HFF-Myc (cell line): ENCODE measurements around the gene LRRC8C.

Experiments used
- DNase-seq: peaks from one replicate; pipeline ENCODE4 v3.0.0-alpha.2; 2011; ENCODE audit warnings: low read depth; ENCODE audit errors: extremely low read depth
- H3K4me3 ChIP-seq: replicated peaks from 2 replicates; pipeline ENCODE4 v1.5.1; 2011; ENCODE audit warnings: low read depth, mild to moderate bottlenecking, control low read depth, low read length
- TF ChIP-seq, protein P1 (sequence below): IDR thresholded peaks from 2 replicates; pipeline ENCODE4 v1.5.1; 2012; ENCODE audit warnings: mild to moderate bottlenecking, low read depth, low read length, control low read depth; ENCODE audit errors: missing control alignments

The LRRC8C gene

DNA sequence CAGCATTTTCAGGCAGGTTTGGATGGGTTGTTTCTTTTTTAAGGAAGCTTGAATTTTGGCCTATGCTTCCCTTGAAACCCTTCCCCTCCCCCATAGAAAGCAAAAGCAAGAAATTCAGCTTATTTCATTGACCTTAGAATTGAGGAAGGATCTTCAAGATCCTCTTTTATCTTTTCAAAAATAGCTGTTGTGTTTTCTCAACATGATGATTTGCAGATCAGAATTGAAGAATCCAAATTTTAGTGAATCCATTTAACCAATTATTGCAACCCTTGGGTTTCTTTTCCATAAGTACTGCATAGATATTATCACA is 73.7 kb downstream of the LRRC8C start:
- DNase-seq = no peak
- no peak overlapping the region for H3K4me3 ChIP-seq
- TF ChIP-seq, protein P1, sequence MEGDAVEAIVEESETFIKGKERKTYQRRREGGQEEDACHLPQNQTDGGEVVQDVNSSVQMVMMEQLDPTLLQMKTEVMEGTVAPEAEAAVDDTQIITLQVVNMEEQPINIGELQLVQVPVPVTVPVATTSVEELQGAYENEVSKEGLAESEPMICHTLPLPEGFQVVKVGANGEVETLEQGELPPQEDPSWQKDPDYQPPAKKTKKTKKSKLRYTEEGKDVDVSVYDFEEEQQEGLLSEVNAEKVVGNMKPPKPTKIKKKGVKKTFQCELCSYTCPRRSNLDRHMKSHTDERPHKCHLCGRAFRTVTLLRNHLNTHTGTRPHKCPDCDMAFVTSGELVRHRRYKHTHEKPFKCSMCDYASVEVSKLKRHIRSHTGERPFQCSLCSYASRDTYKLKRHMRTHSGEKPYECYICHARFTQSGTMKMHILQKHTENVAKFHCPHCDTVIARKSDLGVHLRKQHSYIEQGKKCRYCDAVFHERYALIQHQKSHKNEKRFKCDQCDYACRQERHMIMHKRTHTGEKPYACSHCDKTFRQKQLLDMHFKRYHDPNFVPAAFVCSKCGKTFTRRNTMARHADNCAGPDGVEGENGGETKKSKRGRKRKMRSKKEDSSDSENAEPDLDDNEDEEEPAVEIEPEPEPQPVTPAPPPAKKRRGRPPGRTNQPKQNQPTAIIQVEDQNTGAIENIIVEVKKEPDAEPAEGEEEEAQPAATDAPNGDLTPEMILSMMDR = no peak

GRCh38 chr1:89708751-89709375 is 75.9 kb downstream of the LRRC8C start:
- H3K4me3 ChIP-seq = no peak overlapping the region
- no peak for DNase-seq
- TF ChIP-seq, protein P1 = no peak

- no peak overlapping the region for H3K4me3 ChIP-seq
- TF ChIP-seq, protein P1 = no peak
Observed at GRCh38 chr1:89710498-89711139, 77.7 kb downstream of the LRRC8C start.

GRCh38 chr1:89711140-89711778 is 78.3 kb downstream of the LRRC8C start:
- TF ChIP-seq, protein P1 = no peak
- no peak for DNase-seq
- H3K4me3 ChIP-seq = no peak overlapping the region

More at GRCh38 chr1:89710498-89711139, 77.7 kb downstream of the LRRC8C start:
- no peak for DNase-seq

- DNase-seq = no peak
- TF ChIP-seq, protein P1 = no peak
Observed at GRCh38 chr1:89712420-89712819, 79.5 kb downstream of the LRRC8C start.

DNA sequence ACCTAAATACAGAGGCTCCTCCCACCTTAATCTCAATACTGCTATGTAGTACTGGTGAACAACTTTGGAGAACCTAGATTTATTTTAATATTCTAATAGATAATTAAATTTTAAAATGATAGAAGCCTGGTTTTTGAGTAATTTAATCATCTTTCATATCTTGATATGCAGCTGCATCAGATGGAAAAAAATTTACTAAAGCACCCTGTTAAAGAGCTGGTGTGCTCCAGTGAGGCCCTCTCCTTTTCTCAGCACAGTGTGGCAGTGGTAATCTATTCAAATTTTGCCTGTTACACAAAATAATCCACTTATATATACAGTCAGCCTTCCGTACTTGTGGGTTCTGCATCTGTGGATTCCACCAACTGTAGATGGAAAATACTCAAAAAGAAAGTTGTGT is 82.8 kb downstream of the LRRC8C start:
- TF ChIP-seq, protein P1 = no peak
- DNase-seq = no peak
- H3K4me3 ChIP-seq = no peak overlapping the region

More at GRCh38 chr1:89712420-89712819, 79.5 kb downstream of the LRRC8C start:
- H3K4me3 ChIP-seq = no peak overlapping the region
